HG02840 (cell line): ENCODE results near the gene NECTIN3.
A peak's percentile ranks its signal among the peaks of the same experiment; 100 is the strongest.

Source experiments
- ATAC-seq: cut with Tn5 transposase; IDR thresholded peaks from one replicate; pipeline ENCODE4 v1.9.1; 2021; ENCODE audit warnings: mild to moderate bottlenecking, moderate library complexity, moderate number of reproducible peaks; ENCODE audit not compliant: unreplicated experiment, low FRiP score

NECTIN3 gene

GRCh38 chr3:111193472-111193871 lies 121.9 kb downstream of the NECTIN3 start:
- no peak for ATAC-seq

GRCh38 chr3:111194048-111194447 lies 122.4 kb downstream of the NECTIN3 start:
- no peak for ATAC-seq

- no peak for ATAC-seq
Observed at GRCh38 chr3:111197485-111197884, 125.9 kb downstream of the NECTIN3 start.

GRCh38 chr3:111200027-111200426 lies 128.4 kb downstream of the NECTIN3 start:
- ATAC-seq, result no peak

GRCh38 chr3:111210003-111210711 lies 138.5 kb downstream of the NECTIN3 start:
- ATAC-seq, result no peak

- ATAC-seq, result no peak
Observed at GRCh38 chr3:111210866-111211564, 139.4 kb downstream of the NECTIN3 start.

GRCh38 chr3:111212511-111212910 lies 140.9 kb downstream of the NECTIN3 start:
- no peak for ATAC-seq

GRCh38 chr3:111215481-111215880 lies 143.9 kb downstream of the NECTIN3 start:
- no peak for ATAC-seq

GRCh38 chr3:111218615-111219014 lies 147.0 kb downstream of the NECTIN3 start:
- no peak for ATAC-seq

GRCh38 chr3:111227216-111227615 lies 155.6 kb downstream of the NECTIN3 start:
- ATAC-seq, result no peak

GRCh38 chr3:111229301-111229700 lies 157.7 kb downstream of the NECTIN3 start:
- no peak for ATAC-seq

- no peak for ATAC-seq
Observed at GRCh38 chr3:111236836-111237713, 165.5 kb downstream of the NECTIN3 start.

- no peak for ATAC-seq
Observed at GRCh38 chr3:111237946-111238345, 166.3 kb downstream of the NECTIN3 start.

GRCh38 chr3:111238885-111239284 lies 167.3 kb downstream of the NECTIN3 start:
- peak; percentile 97 for ATAC-seq

- ATAC-seq, result no peak
Observed at GRCh38 chr3:111241960-111242359, 170.3 kb downstream of the NECTIN3 start.
